Ishikawa (cell line): ENCODE measurements around the gene SLC7A10.

ENCODE experiments used
- CEBPB ChIP-seq: IDR thresholded peaks from 2 replicates; pipeline ENCODE4 v1.6.1; 2012
- CREB1 ChIP-seq: IDR thresholded peaks from 2 replicates; pipeline ENCODE4 v1.6.1; 2012; ENCODE audit warnings: low read depth
- EGR1 ChIP-seq: IDR thresholded peaks from 2 replicates; pipeline ENCODE4 v1.6.1; 2012
- EP300 ChIP-seq: IDR thresholded peaks from 2 replicates; pipeline ENCODE4 v1.6.1; 2012; ENCODE audit warnings: borderline replicate concordance
- FOXM1 ChIP-seq: IDR thresholded peaks from 2 replicates; pipeline ENCODE4 v1.6.1; 2012; ENCODE audit warnings: low read depth, borderline replicate concordance
- MAX ChIP-seq: IDR thresholded peaks from 2 replicates; pipeline ENCODE4 v1.6.1; 2012
- NFIC ChIP-seq: IDR thresholded peaks from 2 replicates; pipeline ENCODE4 v1.6.1; 2012
- RAD21 ChIP-seq: IDR thresholded peaks from 2 replicates; pipeline ENCODE4 v1.6.1; 2012; ENCODE audit warnings: low read depth
- REST ChIP-seq: IDR thresholded peaks from 2 replicates; pipeline ENCODE4 v1.6.1; 2012; ENCODE audit warnings: low read depth, mild to moderate bottlenecking
- TAF1 ChIP-seq: IDR thresholded peaks from 2 replicates; pipeline ENCODE4 v1.6.1; 2012; ENCODE audit warnings: low read depth, mild to moderate bottlenecking
- TCF12 ChIP-seq: IDR thresholded peaks from 2 replicates; pipeline ENCODE4 v1.6.1; 2012; ENCODE audit warnings: low read depth
- TEAD4 ChIP-seq: IDR thresholded peaks from 2 replicates; pipeline ENCODE4 v1.6.1; 2012
- USF1 ChIP-seq: IDR thresholded peaks from 2 replicates; pipeline ENCODE4 v1.6.1; 2012
- YY1 ChIP-seq: IDR thresholded peaks from 2 replicates; pipeline ENCODE4 v1.6.1; 2012; ENCODE audit warnings: low read depth
- ZBTB7A ChIP-seq: IDR thresholded peaks from 2 replicates; pipeline ENCODE4 v1.6.1; 2012; ENCODE audit warnings: low read depth

SLC7A10 gene

GRCh38 chr19:33220735-33221134 is 4.9 kb downstream of the SLC7A10 start:
- TF ChIP-seq CREB1: no peak
- TF ChIP-seq FOXM1: no peak
- no peak for TF ChIP-seq EGR1
- TF ChIP-seq REST: no peak
- TF ChIP-seq TEAD4: no peak
- TF ChIP-seq EP300: no peak
- TF ChIP-seq TAF1: no peak
- no peak for TF ChIP-seq CEBPB
- no peak for TF ChIP-seq YY1
- no peak for TF ChIP-seq USF1
- no peak for TF ChIP-seq MAX
- TF ChIP-seq RAD21: no peak
- TF ChIP-seq TCF12: no peak
- no peak for TF ChIP-seq NFIC
- TF ChIP-seq ZBTB7A: no peak

GRCh38 chr19:33220115-33220514 is 5.5 kb downstream of the SLC7A10 start:
- no peak for TF ChIP-seq ZBTB7A
- TF ChIP-seq NFIC: no peak
- TF ChIP-seq REST: no peak
- TF ChIP-seq CEBPB: no peak
- TF ChIP-seq CREB1: no peak
- TF ChIP-seq MAX: no peak
- no peak for TF ChIP-seq TCF12
- no peak for TF ChIP-seq RAD21
- no peak for TF ChIP-seq TEAD4

- TF ChIP-seq RAD21 (peak; percentile 9; the same call in 1 of the 2 replicates), REST (no peak), YY1 (no peak)
Measured at GRCh38 chr19:33219261-33219815, 6.3 kb downstream of the SLC7A10 start.

- no peak for TF ChIP-seq ZBTB7A
Measured at GRCh38 chr19:33217881-33218280, 7.8 kb downstream of the SLC7A10 start.

- TF ChIP-seq CEBPB: no peak
- no peak for TF ChIP-seq EP300
- no peak for TF ChIP-seq YY1
Measured at GRCh38 chr19:33216198-33216830, 9.3 kb downstream of the SLC7A10 start.
